Spinal cord (tissue), 10 donors: ENCODE data around the gene A4GALT. TPM values are rescaled to one million over a fixed set of nuclear protein-coding genes. Genes with fewer than 3 reads are reported as not detected.

Experiments used
- DNase-seq, 6 donors: peaks; one replicate each; pipeline versions ENCODE4 v3.0.0 to v3.0.0-alpha.2; 2013 to 2015; ENCODE audit warnings: low spot score in 6 of 6, low read depth in 4 of 6
- H3K27ac ChIP-seq: one replicate; pipeline ENCODE4 v1.5.1; 2013; ENCODE audit warnings: low read depth, low read length, control low read depth
- H3K27me3 ChIP-seq: one replicate; pipeline ENCODE4 v1.6.1; 2013; ENCODE audit warnings: low read length; ENCODE audit not compliant: control insufficient read depth, insufficient read depth
- H3K36me3 ChIP-seq: one replicate; pipeline ENCODE4 v1.6.1; 2013; ENCODE audit warnings: low read length; ENCODE audit not compliant: control insufficient read depth, insufficient read depth
- H3K4me1 ChIP-seq: one replicate; pipeline ENCODE4 v1.6.1; 2013; ENCODE audit warnings: low read length; ENCODE audit not compliant: control insufficient read depth, insufficient read depth
- H3K4me3 ChIP-seq: one replicate; pipeline ENCODE4 v1.5.1; 2013; ENCODE audit warnings: low read depth, low read length, control low read depth
- H3K9me3 ChIP-seq: one replicate; pipeline ENCODE4 v1.6.1; 2013; ENCODE audit warnings: low read length; ENCODE audit not compliant: control insufficient read depth, insufficient read depth
- WGBS: methylation state at CpG from one replicate; pipeline ENCODE4 v1.1.5; 2013; ENCODE audit warnings: missing lambda C conversion rate; ENCODE audit not compliant: insufficient coverage; 5-methylcytosine and 5-hydroxymethylcytosine counted together
- polyA plus RNA-seq, 2 donors: library from polyadenylated mRNA; unstranded; fragments of 120-200 nt; gene quantifications; one replicate each; pipeline ENCODE4 v1.2.1, GENCODE V29; 2013; ENCODE audit not compliant: insufficient read length in 2 of 2
- total RNA-seq, 2 donors: library from RNA; depleted of rRNA in 1 of 2; stranded (reverse); fragments of 120-200 nt in 1 of 2; fragments of >200 nt in 1 of 2; gene quantifications; one replicate each; pipeline versions ENCODE4 v1.2.3 to v1.2.4, GENCODE V29; 2013 to 2014
- donor health status: healthy.

A4GALT gene
- total and polyA plus RNA-seq, 4 donors = 4.5 to 14.6 (median 6.5) TPM

DNA sequence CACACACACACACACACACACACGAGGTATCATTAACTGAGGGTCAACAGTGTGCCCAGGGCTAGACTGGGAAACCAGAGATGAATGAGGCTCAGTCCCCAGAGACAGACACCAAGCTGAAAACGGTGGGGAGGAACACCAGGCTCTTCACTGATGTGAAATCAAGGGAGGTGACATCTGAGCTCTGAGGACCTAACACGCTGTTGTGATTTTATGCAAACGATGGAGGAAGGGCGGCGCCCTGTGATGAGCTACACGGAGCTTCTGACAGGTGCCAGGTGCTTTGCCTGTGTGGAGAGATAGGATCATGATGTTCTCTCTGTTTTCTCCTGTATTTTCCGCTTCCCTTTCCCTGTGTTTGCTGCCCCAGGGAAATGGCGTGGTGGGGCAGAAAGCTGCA lies 65.0 kb downstream of the A4GALT start:
- no peak overlapping the region for H3K27ac ChIP-seq
- no peaks in the 10 kb centered on the region for H3K27me3 ChIP-seq
- 70% methylated on average over 8 of the region's 9 CpGs for WGBS
- no peaks in the 10 kb centered on the region for H3K36me3 ChIP-seq
- no peak overlapping the region for H3K4me3 ChIP-seq
- DNase-seq = no peak
- peaks cover 2% of the 10 kb centered on the region for H3K4me1 ChIP-seq
- H3K9me3 ChIP-seq = no peaks in the 10 kb centered on the region

GRCh38 chr22:42654436-42655073 lies 66.1 kb downstream of the A4GALT start:
- H3K27ac ChIP-seq = no peak overlapping the region
- peaks cover 9% of the 10 kb centered on the region for H3K4me1 ChIP-seq
- WGBS = 91% methylated on average over 5 of the region's 7 CpGs
- H3K9me3 ChIP-seq = no peaks in the 10 kb centered on the region
- H3K27me3 ChIP-seq = no peaks in the 10 kb centered on the region
- H3K36me3 ChIP-seq = no peaks in the 10 kb centered on the region
- no peak for DNase-seq
- no peak overlapping the region for H3K4me3 ChIP-seq

GRCh38 chr22:42653999-42654398 lies 66.7 kb downstream of the A4GALT start:
- WGBS = 92% methylated on average over 2 of the region's 4 CpGs
- no peak overlapping the region for H3K27ac ChIP-seq
- no peak overlapping the region for H3K4me3 ChIP-seq
- DNase-seq = no peak
- H3K36me3 ChIP-seq = no peaks in the 10 kb centered on the region
- peaks cover 11% of the 10 kb centered on the region for H3K4me1 ChIP-seq
- no peaks in the 10 kb centered on the region for H3K9me3 ChIP-seq
- H3K27me3 ChIP-seq = no peaks in the 10 kb centered on the region

GRCh38 chr22:42651134-42651533 lies 69.5 kb downstream of the A4GALT start:
- no peak for DNase-seq
- no peak overlapping the region for H3K4me3 ChIP-seq
- H3K27ac ChIP-seq = no peak overlapping the region
- H3K4me1 ChIP-seq = peaks cover 34% of the 10 kb centered on the region
- H3K9me3 ChIP-seq = no peaks in the 10 kb centered on the region
- H3K27me3 ChIP-seq = no peaks in the 10 kb centered on the region
- peaks cover 12% of the 10 kb centered on the region for H3K36me3 ChIP-seq
- 92% methylated on average over 5 of the region's 7 CpGs for WGBS

- Histone ChIP-seq H3K27me3 (no peaks in the 10 kb centered on the region), H3K9me3 (no peaks in the 10 kb centered on the region), H3K36me3 (peaks cover 28% of the 10 kb centered on the region), H3K4me3 (peak within 1 kb of the TSS; percentile 78), H3K4me1 (peaks cover 50% of the 10 kb centered on the region), H3K27ac (peak within 1 kb of the TSS; percentile 86)
- peak; percentile 26 to 93 (median 63) for DNase-seq
- WGBS = 1% methylated on average over 78 of the region's 81 CpGs
These were observed 71.2 kb downstream of the A4GALT start, which contains the start of gene CYB5R3 for GRCh38 chr22:42649246-42650099. CYB5R3 (minus strand) TSS chr22:42649392; CDS start chr22:42649315, 77 bp downstream.

GRCh38 chr22:42648368-42649245 lies 72.1 kb downstream of the A4GALT start:
- no peaks in the 10 kb centered on the region for H3K27me3 ChIP-seq
- peak in 3 of 6 donors; percentile 24 to 69 (median 64) for DNase-seq
- peaks cover 59% of the 10 kb centered on the region for H3K4me1 ChIP-seq
- 2% methylated on average over 48 of the region's 49 CpGs for WGBS
- peak overlapping the region; percentile 47 for H3K27ac ChIP-seq
- peak overlapping the region; percentile 61 for H3K4me3 ChIP-seq
- peaks cover 35% of the 10 kb centered on the region for H3K36me3 ChIP-seq
- H3K9me3 ChIP-seq = no peaks in the 10 kb centered on the region

DNA sequence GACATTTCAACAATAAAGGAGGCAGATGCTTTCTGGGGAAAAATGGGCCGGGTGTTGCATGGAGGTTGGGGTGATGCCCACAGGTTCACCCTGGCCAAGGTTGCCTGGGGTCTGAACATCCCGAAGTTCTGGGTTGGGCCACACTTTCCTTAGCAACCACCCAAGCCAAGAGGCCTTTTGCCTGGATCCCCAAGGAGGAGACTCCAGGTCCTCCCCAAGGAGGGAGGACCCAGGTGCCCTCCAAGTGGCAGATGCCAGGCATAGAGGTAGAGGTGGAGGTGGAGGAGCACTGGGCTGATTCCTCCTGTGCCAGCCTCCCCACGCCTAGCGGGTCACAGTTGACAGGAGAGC lies 72.7 kb downstream of the A4GALT start:
- Histone ChIP-seq H3K27me3 (no peaks in the 10 kb centered on the region), H3K27ac (no peak overlapping the region), H3K4me3 (peak overlapping the region; percentile 61), H3K36me3 (peaks cover 38% of the 10 kb centered on the region), H3K9me3 (no peaks in the 10 kb centered on the region), H3K4me1 (peaks cover 65% of the 10 kb centered on the region)
- WGBS = 71% methylated on average over 1 of the region's 4 CpGs
- no peak for DNase-seq

DNA sequence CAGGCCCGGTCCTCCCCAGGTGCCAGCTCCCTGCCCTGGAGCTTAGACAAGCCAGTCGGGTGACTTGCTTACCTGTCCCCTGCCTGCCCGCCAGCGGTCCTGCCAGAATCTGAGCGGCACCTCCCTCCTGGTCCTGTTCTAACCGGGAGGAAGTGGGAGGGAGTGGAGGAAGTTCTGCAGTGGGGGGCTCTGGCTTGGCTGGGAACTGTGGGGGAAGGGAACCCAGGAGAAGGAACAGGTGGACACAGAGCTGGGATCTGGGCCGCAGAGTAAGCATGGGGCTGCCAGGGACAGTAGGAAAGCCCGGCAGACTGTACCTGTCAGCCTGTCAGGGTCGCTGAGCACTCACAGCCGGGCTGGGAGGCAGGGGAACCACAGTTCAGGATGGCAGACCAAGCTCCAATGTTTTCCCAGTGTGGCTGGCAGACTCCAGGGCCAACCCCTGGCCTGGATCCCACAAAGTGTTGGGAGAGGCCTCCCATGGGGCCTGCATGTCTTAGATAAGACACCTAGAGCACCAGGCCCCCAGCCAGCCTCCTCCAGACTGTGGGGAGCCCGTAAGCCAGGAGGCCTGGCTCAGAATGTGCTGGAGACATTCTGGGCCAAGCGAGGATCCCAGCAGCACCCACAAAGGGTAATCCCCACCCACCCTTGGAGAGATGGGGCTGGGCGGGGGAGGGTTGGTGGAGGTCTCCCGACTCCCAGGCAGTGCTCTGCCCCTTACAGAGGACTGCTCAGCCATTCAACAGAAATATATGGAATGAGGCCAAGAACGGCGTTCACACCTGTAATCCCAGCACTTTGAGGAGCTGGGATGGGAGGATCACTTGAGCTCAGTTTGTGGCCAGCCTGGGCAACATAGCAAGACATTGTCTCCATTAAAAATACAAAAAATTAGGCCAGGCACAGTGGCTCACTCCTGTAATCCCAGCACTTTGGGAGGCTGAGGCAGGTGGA lies 73.8 kb downstream of the A4GALT start:
- Histone ChIP-seq H3K4me1 (peaks cover 67% of the 10 kb centered on the region), H3K27ac (no peak overlapping the region)
- peak in 1 of 6 donors; percentile 38 for DNase-seq

More for the DNA sequence above, 73.8 kb downstream of the A4GALT start:
- peaks cover 38% of the 10 kb centered on the region for H3K36me3 ChIP-seq
- no peaks in the 10 kb centered on the region for H3K9me3 ChIP-seq
- WGBS = 78% methylated on average over 10 of the region's 16 CpGs
- H3K27me3 ChIP-seq = no peaks in the 10 kb centered on the region
- no peak overlapping the region for H3K4me3 ChIP-seq
